ENCODE results near the gene PTPRC.

The PTPRC gene

DNA sequence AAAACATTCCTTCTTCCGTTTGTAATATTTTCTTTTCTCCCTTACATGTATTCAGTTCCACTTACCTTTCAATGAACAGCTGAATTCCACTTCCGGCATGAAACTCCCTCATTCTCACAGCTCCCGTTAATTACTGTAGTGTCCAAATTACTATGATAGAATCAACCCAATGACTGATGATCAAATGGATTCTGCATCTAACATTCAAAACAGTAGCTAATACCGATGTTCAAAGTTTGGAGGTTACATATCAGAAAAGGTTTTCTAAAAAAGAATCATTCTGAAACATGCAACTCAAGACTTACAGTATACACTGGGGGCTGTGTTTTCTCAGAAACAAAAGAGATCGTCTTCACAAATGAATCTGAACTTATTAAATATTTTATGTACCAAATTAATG is 77.2 kb downstream of the PTPRC start:
- no peak for DNase-seq (ENCODE audit: low read depth)
- TF ChIP-seq CTCF (conservative IDR thresholded peaks at IDR 0.05; ENCODE audit: control insufficient read depth, insufficient read depth, low read depth, low read length), result no peak
- H3K4me3 ChIP-seq (ENCODE audit: control insufficient read depth, low read depth, low read length), result no peak overlapping the region

DNA sequence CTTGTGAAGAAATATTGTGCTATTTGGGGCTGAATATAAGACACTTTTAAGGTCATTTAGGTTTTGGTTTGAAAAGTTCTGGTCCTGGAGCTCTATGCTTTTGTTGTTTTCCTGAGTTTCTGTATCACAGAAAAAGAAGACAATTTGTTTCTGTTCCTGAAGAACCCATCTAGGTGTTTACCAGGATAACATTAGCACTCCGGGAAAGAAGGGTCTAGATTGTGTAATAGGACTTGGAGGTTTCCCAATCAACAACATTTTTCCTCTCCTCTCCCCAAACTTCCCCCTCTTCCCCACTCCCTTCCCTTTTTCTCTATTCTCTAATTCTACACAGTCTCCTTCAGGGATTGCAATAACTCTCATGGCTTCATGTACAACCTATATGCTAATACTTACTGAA is 78.7 kb downstream of the PTPRC start:
- TF ChIP-seq CTCF (conservative IDR thresholded peaks at IDR 0.05; ENCODE audit: control insufficient read depth, insufficient read depth, low read depth, low read length), result no peak
- no peak overlapping the region for H3K4me3 ChIP-seq (ENCODE audit: control insufficient read depth, low read depth, low read length)
- DNase-seq (ENCODE audit: low read depth), result no peak

DNA sequence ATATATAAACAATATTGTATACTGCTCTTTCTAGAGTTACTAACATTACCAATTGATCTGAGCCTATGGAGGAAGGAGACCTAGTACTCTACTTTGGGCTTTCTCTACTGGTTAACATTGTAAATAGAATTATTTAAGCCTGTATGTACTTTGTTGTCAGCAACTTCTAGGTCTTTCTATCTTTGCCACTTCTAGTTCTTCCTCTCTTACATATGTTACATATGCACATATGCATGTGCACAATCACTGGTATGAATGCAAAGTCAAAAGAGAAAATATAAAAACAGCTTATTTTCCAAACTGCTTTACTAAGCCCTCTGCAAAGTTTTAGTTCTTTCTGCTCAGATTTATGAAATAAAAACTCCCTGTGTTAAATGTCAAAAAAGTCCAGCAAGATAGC is 84.3 kb downstream of the PTPRC start:
- H3K4me3 ChIP-seq (ENCODE audit: control insufficient read depth, low read depth, low read length), result no peak overlapping the region
- DNase-seq (ENCODE audit: low read depth), result no peak
- no peak for TF ChIP-seq CTCF (conservative IDR thresholded peaks at IDR 0.05; ENCODE audit: control insufficient read depth, insufficient read depth, low read depth, low read length)

GRCh38 chr1:198725090-198725489 is 86.2 kb downstream of the PTPRC start:
- no peak for TF ChIP-seq CTCF (conservative IDR thresholded peaks at IDR 0.05; ENCODE audit: control insufficient read depth, insufficient read depth, low read depth, low read length)
- DNase-seq (ENCODE audit: low read depth), result peak; percentile 15
- no peak overlapping the region for H3K4me3 ChIP-seq (ENCODE audit: control insufficient read depth, low read depth, low read length)

DNA sequence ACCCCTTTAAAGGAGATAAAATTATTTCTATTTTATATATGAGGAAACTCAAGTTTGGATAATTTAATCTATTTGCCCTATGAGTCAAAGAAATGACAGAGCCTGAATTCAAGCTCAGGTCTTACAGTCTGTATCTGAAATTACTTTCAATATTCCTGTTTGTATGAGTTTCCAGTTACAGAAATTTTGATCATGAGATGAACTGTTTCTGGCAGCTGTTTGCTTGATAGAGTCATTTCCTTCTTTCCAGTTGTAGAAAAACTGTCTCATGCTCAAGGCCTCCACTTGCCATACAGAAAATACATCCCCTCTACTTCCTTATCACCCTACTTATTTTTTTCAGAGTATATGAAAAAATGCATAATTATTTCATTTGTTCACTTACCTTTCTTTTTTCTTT is 87.6 kb downstream of the PTPRC start:
- H3K4me3 ChIP-seq (ENCODE audit: control insufficient read depth, low read depth, low read length), result no peak overlapping the region
- no peak for TF ChIP-seq CTCF (conservative IDR thresholded peaks at IDR 0.05; ENCODE audit: control insufficient read depth, insufficient read depth, low read depth, low read length)
- peak; percentile 25 for DNase-seq (ENCODE audit: low read depth)

- TF ChIP-seq CTCF (conservative IDR thresholded peaks at IDR 0.05; ENCODE audit: control insufficient read depth, insufficient read depth, low read depth, low read length), result no peak
- no peak for DNase-seq (ENCODE audit: low read depth)
- H3K4me3 ChIP-seq (ENCODE audit: control insufficient read depth, low read depth, low read length), result no peak overlapping the region
Measured at GRCh38 chr1:198729195-198729863, 90.5 kb downstream of the PTPRC start.

DNA sequence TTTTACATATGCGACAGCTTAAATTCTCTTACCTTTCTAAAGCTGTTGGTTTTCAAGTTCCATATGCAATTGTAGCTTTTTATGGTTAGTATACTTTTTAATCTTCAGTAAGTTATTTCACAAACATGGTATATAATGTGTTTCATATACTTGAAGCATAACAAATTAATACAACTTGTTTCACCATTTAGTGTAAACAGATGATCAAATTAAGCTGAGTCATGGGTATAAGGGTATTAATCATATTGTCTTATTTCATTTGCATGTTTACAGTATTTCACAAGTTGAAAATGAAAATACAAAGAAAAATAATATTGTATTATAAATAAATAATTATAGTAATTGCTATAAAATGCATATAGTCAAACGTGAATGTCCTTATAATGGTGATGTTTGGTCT is 92.1 kb downstream of the PTPRC start:
- no peak for DNase-seq (ENCODE audit: low read depth)
- no peak for TF ChIP-seq CTCF (conservative IDR thresholded peaks at IDR 0.05; ENCODE audit: control insufficient read depth, insufficient read depth, low read depth, low read length)
- H3K4me3 ChIP-seq (ENCODE audit: control insufficient read depth, low read depth, low read length), result no peak overlapping the region
